Skeletal muscle cell (primary cell): ENCODE data around the gene DRC3.

ENCODE experiments used
- DNase-seq: peaks from one replicate; pipeline ENCODE4 v3.0.0-alpha.2; 2010; ENCODE audit warnings: low read depth
- H3K4me3 ChIP-seq: 2 replicates; pipeline ENCODE4 v1.5.1; 2011; ENCODE audit warnings: low read depth, mild to moderate bottlenecking, control low read depth, low read length, moderate library complexity

Gene DRC3

GRCh38 chr17:17963694-17964436 lies 8.8 kb upstream of the DRC3 start:
- H3K4me3 ChIP-seq = no peak overlapping the region
- DNase-seq = no peak

- no peak overlapping the region for H3K4me3 ChIP-seq
- DNase-seq = no peak
These were observed 8.0 kb upstream of the DRC3 start for GRCh38 chr17:17964710-17965109.

GRCh38 chr17:17965152-17965721 lies 7.4 kb upstream of the DRC3 start:
- no peak for DNase-seq
- no peak overlapping the region for H3K4me3 ChIP-seq

GRCh38 chr17:17966399-17966798 lies 6.3 kb upstream of the DRC3 start:
- no peak overlapping the region for H3K4me3 ChIP-seq
- DNase-seq = no peak

- H3K4me3 ChIP-seq = peak overlapping the region; percentile 80
- DNase-seq = no peak
These were observed 1.8 kb upstream of the DRC3 start for GRCh38 chr17:17970699-17971430.

- no peak for DNase-seq
- H3K4me3 ChIP-seq = peak overlapping the region; percentile 80
These were observed 1.1 kb upstream of the DRC3 start for GRCh38 chr17:17971431-17972125.

DNA sequence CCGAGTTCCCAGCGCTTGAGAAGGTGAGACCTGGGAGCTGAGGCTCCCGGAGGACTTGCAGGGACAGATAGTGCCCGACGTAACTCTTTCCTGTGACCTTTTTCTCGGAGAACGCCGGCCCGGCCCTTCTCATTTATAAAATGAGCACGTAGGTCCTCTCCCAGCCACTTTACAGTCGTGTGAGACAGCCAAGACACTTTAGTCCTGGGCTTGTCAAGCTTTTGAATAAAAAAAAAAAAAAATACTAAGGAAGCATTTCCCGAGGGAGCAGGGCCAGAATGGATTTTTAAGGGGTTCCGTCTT lies 241 bp downstream of the DRC3 start:
- peak overlapping the region; percentile 74 for H3K4me3 ChIP-seq

DNA sequence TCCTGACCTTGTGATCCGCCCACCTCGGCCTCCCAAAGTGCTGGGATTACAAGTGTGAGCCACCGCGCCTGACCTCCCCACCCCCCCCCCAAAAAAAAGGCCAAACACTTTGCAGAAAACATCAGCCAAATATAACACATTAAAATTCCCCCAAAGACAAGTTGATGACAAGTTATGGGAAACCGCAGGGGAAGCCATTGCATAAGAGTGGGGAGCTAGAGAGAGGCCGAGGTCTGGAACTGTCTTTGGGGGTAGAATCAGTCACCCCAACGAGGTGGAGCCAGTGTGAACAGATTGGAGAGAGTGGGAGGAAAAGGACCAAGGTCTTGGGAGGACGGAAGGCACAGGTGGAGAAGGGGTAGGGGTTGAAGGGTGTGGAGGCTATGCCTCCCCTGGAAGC lies 2.8 kb downstream of the DRC3 start:
- DNase-seq = no peak
- H3K4me3 ChIP-seq = no peak overlapping the region

More for the DNA sequence above, 241 bp downstream of the DRC3 start:
- DNase-seq = no peak

DNA sequence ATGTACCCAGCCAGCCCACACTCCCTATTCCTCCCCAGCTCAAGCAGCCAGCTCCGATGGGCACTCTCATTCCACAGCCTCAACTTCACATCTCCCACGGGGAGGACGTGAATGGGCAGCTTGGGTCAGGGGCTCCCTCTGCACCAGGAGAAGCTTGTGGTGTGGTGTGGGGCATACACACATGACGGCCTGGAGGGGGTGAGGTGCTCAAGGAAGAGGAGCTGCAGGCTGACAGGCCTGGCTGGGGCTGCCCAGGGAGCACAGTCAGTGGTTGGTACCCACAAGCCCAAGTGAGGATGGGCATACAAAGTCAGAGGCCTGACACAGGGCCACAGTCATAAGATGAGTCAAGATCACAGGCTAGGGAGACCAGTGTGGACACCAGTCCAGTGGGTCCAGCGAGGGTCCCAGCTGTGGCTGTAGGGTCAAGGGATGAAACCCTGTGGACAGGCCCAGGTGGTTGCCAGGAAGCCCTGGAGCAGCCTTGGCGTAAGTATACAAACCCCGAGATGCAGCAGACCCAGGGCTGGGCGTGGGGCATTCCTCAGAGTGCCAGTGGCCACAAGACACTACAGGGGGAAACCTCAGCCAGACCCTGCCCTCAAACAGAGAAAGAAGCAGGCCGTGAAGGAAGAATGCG lies 4.4 kb downstream of the DRC3 start:
- no peak overlapping the region for H3K4me3 ChIP-seq
- DNase-seq = no peak

GRCh38 chr17:17978481-17979424 lies 6.1 kb downstream of the DRC3 start:
- DNase-seq = no peak
- H3K4me3 ChIP-seq = no peak overlapping the region

GRCh38 chr17:17979778-17980177 lies 7.1 kb downstream of the DRC3 start:
- DNase-seq = no peak
- H3K4me3 ChIP-seq = no peak overlapping the region

DNA sequence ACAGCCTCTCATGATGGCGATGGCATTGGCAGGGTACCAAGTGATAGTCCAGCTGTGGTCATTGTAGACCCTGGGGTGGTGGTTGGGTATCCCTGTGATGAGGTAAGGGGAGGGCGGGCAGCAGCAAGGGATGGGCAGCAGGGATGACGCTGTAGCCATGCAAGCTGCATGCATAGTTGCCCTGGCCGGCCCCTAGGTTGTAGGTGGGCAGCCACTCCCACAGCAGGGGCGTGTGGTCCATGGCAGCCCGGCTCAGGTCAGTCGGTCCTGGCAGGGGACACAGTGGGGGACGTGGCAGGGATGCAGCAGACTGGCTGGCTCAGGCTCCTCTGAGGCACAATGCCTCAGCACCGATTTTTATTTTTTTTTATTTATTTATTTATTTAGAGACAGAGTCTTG lies 8.7 kb downstream of the DRC3 start:
- no peak for DNase-seq
- no peak overlapping the region for H3K4me3 ChIP-seq

- no peak for DNase-seq
- no peak overlapping the region for H3K4me3 ChIP-seq
These were observed 10.1 kb downstream of the DRC3 start for GRCh38 chr17:17982801-17983200.

DNA sequence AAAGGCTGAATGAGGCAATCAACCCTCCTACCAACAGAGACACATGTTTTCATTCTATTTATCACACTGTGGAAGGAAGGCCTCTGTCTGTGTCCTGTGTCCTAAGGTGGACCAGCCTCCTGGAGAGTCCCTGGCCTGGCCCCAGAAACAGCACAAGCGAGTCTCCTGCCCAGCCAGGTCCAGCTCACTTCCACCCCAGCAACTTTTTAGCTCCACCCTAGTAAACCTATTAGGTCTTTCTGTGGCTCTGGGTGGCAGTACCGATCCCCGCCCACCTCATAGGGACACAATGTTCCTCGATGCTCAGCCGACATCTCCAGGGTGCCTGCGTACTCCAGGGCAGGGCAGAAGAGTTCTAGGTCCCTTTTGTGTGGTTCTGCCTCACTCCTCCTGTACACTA lies 10.7 kb downstream of the DRC3 start:
- DNase-seq = no peak
- H3K4me3 ChIP-seq = no peak overlapping the region

DNA sequence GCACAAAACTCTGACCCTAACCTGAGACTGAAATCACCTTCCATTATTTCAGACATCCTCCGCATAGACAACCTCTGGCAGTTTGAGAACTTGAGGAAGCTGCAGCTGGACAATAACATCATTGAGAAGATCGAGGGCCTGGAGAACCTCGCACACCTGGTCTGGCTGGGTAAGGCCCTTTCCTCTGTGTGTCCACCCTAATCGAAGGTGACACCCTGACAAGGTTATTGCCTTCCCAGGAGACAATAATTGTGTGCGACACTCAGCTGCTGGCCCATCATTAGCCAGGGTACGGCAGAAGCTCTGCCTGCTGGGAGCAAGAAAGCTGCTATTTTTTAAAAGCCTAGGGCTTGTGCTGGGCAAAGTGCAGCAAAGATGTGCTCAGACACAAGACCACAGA lies 11.1 kb downstream of the DRC3 start:
- no peak for DNase-seq
- no peak overlapping the region for H3K4me3 ChIP-seq

GRCh38 chr17:17985153-17985552 lies 12.5 kb downstream of the DRC3 start:
- no peak for DNase-seq
- H3K4me3 ChIP-seq = no peak overlapping the region

DNA sequence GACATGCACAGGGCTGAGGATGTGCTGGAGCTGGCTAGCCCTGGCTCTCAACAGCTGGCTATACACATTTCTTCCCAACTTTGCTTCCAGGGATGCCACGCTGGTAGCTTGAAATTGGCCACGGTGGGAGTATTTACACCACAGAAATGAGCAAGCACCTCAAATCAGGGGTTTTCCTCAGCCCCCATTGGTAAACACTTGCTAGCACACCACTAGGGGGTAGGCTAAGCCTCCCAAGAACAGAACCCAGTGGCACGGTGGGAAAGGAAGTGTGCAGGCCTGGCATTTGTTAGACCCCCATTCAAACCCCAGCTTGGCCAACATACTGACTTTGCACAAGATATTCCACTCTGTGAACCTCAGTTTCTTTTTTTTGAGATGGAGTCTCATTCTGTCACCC lies 12.9 kb downstream of the DRC3 start:
- no peak for DNase-seq
- H3K4me3 ChIP-seq = no peak overlapping the region

DNA sequence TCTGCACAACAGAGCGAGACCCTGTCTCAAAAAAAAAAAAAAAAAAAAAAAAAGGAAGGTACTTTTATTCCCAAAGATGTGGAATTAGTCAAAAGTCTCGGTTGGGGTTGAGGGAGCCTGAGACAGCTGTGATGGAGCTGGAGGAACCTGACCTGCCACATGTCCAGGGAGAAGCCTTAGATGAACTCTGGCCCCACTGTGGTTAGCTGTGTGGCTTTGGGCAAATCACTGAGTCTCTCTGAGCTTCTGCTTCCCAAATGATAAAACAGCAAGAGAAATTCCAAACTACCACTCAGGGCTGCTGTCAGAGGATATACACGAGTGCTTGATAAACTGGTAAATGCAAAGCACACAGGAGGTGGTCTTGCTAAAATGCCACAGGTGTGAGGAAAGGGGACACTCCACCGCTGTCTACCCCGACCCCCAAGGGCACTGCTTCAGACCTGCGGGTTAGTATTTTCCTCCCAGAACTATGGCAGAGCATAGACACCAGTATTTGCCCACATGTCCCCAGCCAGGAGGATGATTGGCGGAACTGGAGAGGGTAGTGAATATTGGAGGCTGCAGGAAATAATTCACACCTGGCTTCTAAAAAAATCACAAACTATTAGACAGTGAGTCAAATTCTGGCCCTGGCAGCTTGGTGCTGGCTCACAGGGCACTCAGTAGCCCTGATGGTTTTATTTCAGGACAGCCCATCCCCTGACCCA lies 14.7 kb downstream of the DRC3 start:
- H3K4me3 ChIP-seq = no peak overlapping the region
- DNase-seq = no peak
